H9 (cell line): ENCODE data around the gene P4HA3. TPM values are rescaled to one million over a fixed set of nuclear protein-coding genes. Genes with fewer than 3 reads are reported as not detected.

ENCODE experiments used
- DNase-seq: peaks from one replicate; pipeline ENCODE4 v3.0.0-alpha.2; 2017
- H2AFZ ChIP-seq: one replicate; pipeline ENCODE4 v1.6.1; 2013; ENCODE audit warnings: mild to moderate bottlenecking, low read length, control low read depth, moderate library complexity
- H2AK5ac ChIP-seq: 2 replicates; pipeline ENCODE4 v1.6.1; 2013; ENCODE audit warnings: low read length, control low read depth, mixed read lengths; ENCODE audit not compliant: insufficient read length
- H2BK120ac ChIP-seq: one replicate; pipeline ENCODE4 v1.6.1; 2013; ENCODE audit warnings: low read depth, mild to moderate bottlenecking, low read length, control low read depth, inconsistent platforms; ENCODE audit not compliant: poor library complexity, severe bottlenecking
- H2BK12ac ChIP-seq: 2 replicates; pipeline ENCODE4 v1.6.1; 2013; ENCODE audit warnings: low read length, control low read depth, mixed read lengths, low read depth; ENCODE audit not compliant: insufficient read length
- H2BK15ac ChIP-seq: 2 replicates; pipeline ENCODE4 v1.6.1; 2013; ENCODE audit warnings: low read depth, low read length, control low read depth
- H2BK20ac ChIP-seq: one replicate; pipeline ENCODE4 v1.6.1; 2013; ENCODE audit warnings: low read depth, mild to moderate bottlenecking, low read length, control low read depth, inconsistent platforms; ENCODE audit not compliant: poor library complexity, severe bottlenecking
- H2BK5ac ChIP-seq: 2 replicates; pipeline ENCODE4 v1.6.1; 2013; ENCODE audit warnings: low read length, control low read depth, mixed read lengths; ENCODE audit not compliant: insufficient read length
- H3K14ac ChIP-seq: 2 replicates; pipeline ENCODE4 v1.6.1; 2013; ENCODE audit warnings: low read length, control low read depth; ENCODE audit not compliant: insufficient read depth
- H3K18ac ChIP-seq: 2 replicates; pipeline ENCODE4 v1.6.1; 2013; ENCODE audit warnings: low read depth, mild to moderate bottlenecking, mixed read lengths, low read length, control low read depth; ENCODE audit not compliant: insufficient read length
- H3K23ac ChIP-seq: 2 replicates; pipeline ENCODE4 v1.6.1; 2013; ENCODE audit warnings: low read length, control low read depth, mixed read lengths, low read depth; ENCODE audit not compliant: insufficient read length
- H3K23me2 ChIP-seq: 2 replicates; pipeline ENCODE4 v1.6.1; 2013; ENCODE audit warnings: low read depth, mild to moderate bottlenecking, mixed read lengths, low read length, control low read depth; ENCODE audit not compliant: insufficient read length, poor library complexity, severe bottlenecking
- H3K27ac ChIP-seq: 2 replicates; pipeline ENCODE4 v1.5.1; 2013; ENCODE audit warnings: low read length, control low read depth, mixed read lengths, low read depth; ENCODE audit not compliant: insufficient read length
- H3K27me3 ChIP-seq: 2 replicates; pipeline ENCODE4 v1.6.1; 2013; ENCODE audit warnings: low read length, control low read depth, inconsistent platforms; ENCODE audit not compliant: insufficient read depth
- H3K4ac ChIP-seq: 2 replicates; pipeline ENCODE4 v1.6.1; 2013; ENCODE audit warnings: low read depth, mild to moderate bottlenecking, control low read depth, inconsistent platforms, low read length, moderate library complexity
- H3K4me1 ChIP-seq: 2 replicates; pipeline ENCODE4 v1.6.1; 2013; ENCODE audit warnings: low read length, control low read depth, inconsistent platforms; ENCODE audit not compliant: insufficient read depth
- H3K4me2 ChIP-seq: 2 replicates; pipeline ENCODE4 v1.6.1; 2013; ENCODE audit warnings: low read length, control low read depth, mixed read lengths; ENCODE audit not compliant: insufficient read length, insufficient read depth
- H3K56ac ChIP-seq: 2 replicates; pipeline ENCODE4 v1.6.1; 2013; ENCODE audit warnings: low read depth, mild to moderate bottlenecking, mixed read lengths, low read length, control low read depth; ENCODE audit not compliant: insufficient read length
- H3K79me1 ChIP-seq: 2 replicates; pipeline ENCODE4 v1.6.1; 2013; ENCODE audit warnings: low read depth, mild to moderate bottlenecking, moderate library complexity, low read length, control low read depth, inconsistent platforms; ENCODE audit not compliant: insufficient read depth, poor library complexity, severe bottlenecking
- H3K79me2 ChIP-seq: 2 replicates; pipeline ENCODE4 v1.6.1; 2013; ENCODE audit warnings: low read length, control low read depth, inconsistent platforms; ENCODE audit not compliant: insufficient read depth
- H3K9ac ChIP-seq: 2 replicates; pipeline ENCODE4 v1.6.1; 2013; ENCODE audit warnings: low read length, control low read depth, mixed read lengths; ENCODE audit not compliant: insufficient read length; ENCODE audit errors: extremely low read depth
- H3K9me3 ChIP-seq: one replicate; pipeline ENCODE4 v1.6.1; 2013; ENCODE audit warnings: low read depth, low read length, inconsistent platforms; ENCODE audit not compliant: control insufficient read depth
- H3T11ph ChIP-seq: one replicate; pipeline ENCODE4 v1.6.1; 2013; ENCODE audit warnings: mild to moderate bottlenecking, low read length, control low read depth, inconsistent platforms
- H4K20me1 ChIP-seq: one replicate; pipeline ENCODE4 v1.6.1; 2013; ENCODE audit not compliant: control insufficient read depth, insufficient read length, insufficient read depth
- H4K5ac ChIP-seq: 2 replicates; pipeline ENCODE4 v1.6.1; 2013; ENCODE audit warnings: low read depth, mild to moderate bottlenecking, mixed read lengths, low read length, control low read depth; ENCODE audit not compliant: insufficient read length
- H4K8ac ChIP-seq: replicated peaks from 2 replicates; pipeline ENCODE4 v1.6.1; 2013; ENCODE audit warnings: low read length, control low read depth, mixed read lengths, low read depth; ENCODE audit not compliant: insufficient read length
- H4K91ac ChIP-seq: 2 replicates; pipeline ENCODE4 v1.6.1; 2013; ENCODE audit warnings: low read depth, mild to moderate bottlenecking, moderate library complexity, mixed read lengths, low read length, control low read depth; ENCODE audit not compliant: insufficient read length
- H3K27ac Mint-ChIP-seq, 3 experiments: 2 replicates in 2 of 3; 3 replicates in 1 of 3; pipeline ENCODE4 v1.8.0; 2020 to 2021; ENCODE audit warnings: mixed read lengths in 3 of 3, mild to moderate bottlenecking in 1 of 3, moderate library complexity in 1 of 3
- H3K27me3 Mint-ChIP-seq: 2 replicates; pipeline ENCODE4 v1.8.0; 2021; ENCODE audit warnings: low read depth, mild to moderate bottlenecking, moderate library complexity, mixed read lengths
- H3K36me3 Mint-ChIP-seq, 3 experiments: 2 replicates in 2 of 3; 3 replicates in 1 of 3; pipeline ENCODE4 v1.8.0; 2020 to 2021; ENCODE audit warnings: low read depth in 3 of 3, mixed read lengths in 3 of 3; ENCODE audit not compliant: insufficient read depth in 1 of 3
- H3K4me1 Mint-ChIP-seq, 2 experiments: 2 replicates each; pipeline ENCODE4 v1.8.0; 2020; ENCODE audit warnings: mixed read lengths in 2 of 2
- H3K4me3 Mint-ChIP-seq, 2 experiments: 2 replicates in 1 of 2; 3 replicates in 1 of 2; pipeline ENCODE4 v1.8.0; 2020 to 2021; ENCODE audit warnings: mild to moderate bottlenecking in 2 of 2, mixed read lengths in 2 of 2, moderate library complexity in 1 of 2
- H3K9me3 Mint-ChIP-seq, 2 experiments: 2 replicates in 1 of 2; 3 replicates in 1 of 2; pipeline ENCODE4 v1.8.0; 2020; ENCODE audit warnings: mild to moderate bottlenecking in 2 of 2, mixed read lengths in 2 of 2, moderate library complexity in 1 of 2
- WGBS: extraction: QIAGEN DNeasy Blood & Tissue Kit; methylation state at CpG from one replicate; pipeline ENCODE4 v1.1.7; 2013; ENCODE audit warnings: missing lambda C conversion rate, low lambda C conversion rate, mixed read lengths; ENCODE audit not compliant: insufficient read length; ENCODE audit errors: extremely low coverage; 5-methylcytosine and 5-hydroxymethylcytosine counted together
- total RNA-seq: library from RNA; stranded (reverse); gene quantifications from 2 replicates; pipeline ENCODE4 v1.2.1, GENCODE V29; 2021
- TF ChIP-seq, protein P1 (sequence below): fragments of 200-600 bp; sonication (generic); conservative IDR thresholded peaks from 3 replicates; pipeline ENCODE4 v1.8.0; 2021; ENCODE audit warnings: antibody characterized with exemption, mild to moderate bottlenecking

The P4HA3 gene
- total RNA-seq, 1 experiment from 2014 or later = not detected

DNA sequence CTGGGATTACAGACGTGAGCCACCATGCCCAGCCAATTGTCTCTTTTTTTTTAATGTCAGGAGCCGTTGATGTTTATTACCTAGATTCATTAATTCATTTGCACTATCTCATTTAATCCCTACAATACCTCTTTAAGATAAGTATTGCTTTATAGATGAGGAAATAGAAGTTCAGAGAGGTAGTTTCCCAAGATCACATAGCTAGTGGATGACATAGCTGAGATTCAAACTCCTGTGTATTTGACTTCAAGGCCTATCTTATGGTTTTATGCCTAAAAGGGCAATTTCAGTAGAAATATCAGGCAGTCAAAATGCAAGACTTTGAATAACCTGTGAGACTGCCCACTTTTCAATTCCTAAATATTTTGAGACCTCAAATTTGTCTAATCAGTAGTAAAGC lies 73.9 kb downstream of the P4HA3 start:
- Mint-ChIP-seq H3K27me3 (no peaks in the 10 kb centered on the region), H3K27ac (no peak overlapping the region), H3K36me3 (peaks cover 5 to 36% (median 27%) of the 10 kb centered on the region in 3 experiments; a peak in 5 of 7 replicates), H3K9me3 (no peaks in the 10 kb centered on the region), H3K4me3 (no peak overlapping the region), H3K4me1 (no peaks in the 10 kb centered on the region)
- H3K27ac ChIP-seq = no peak overlapping the region
- no peak overlapping the region for H3T11ph ChIP-seq
- no peak overlapping the region for H2BK15ac ChIP-seq
- H3K18ac ChIP-seq = no peak overlapping the region
- no peak overlapping the region for H4K91ac ChIP-seq
- H3K23me2 ChIP-seq = no peaks in the 10 kb centered on the region
- H3K79me1 ChIP-seq = no peaks in the 10 kb centered on the region
- no peak overlapping the region for H3K56ac ChIP-seq
- no peaks in the 10 kb centered on the region for H3K9me3 ChIP-seq
- H3K4me2 ChIP-seq = no peak overlapping the region
- H3K14ac ChIP-seq = no peak overlapping the region
- TF ChIP-seq, protein P1, sequence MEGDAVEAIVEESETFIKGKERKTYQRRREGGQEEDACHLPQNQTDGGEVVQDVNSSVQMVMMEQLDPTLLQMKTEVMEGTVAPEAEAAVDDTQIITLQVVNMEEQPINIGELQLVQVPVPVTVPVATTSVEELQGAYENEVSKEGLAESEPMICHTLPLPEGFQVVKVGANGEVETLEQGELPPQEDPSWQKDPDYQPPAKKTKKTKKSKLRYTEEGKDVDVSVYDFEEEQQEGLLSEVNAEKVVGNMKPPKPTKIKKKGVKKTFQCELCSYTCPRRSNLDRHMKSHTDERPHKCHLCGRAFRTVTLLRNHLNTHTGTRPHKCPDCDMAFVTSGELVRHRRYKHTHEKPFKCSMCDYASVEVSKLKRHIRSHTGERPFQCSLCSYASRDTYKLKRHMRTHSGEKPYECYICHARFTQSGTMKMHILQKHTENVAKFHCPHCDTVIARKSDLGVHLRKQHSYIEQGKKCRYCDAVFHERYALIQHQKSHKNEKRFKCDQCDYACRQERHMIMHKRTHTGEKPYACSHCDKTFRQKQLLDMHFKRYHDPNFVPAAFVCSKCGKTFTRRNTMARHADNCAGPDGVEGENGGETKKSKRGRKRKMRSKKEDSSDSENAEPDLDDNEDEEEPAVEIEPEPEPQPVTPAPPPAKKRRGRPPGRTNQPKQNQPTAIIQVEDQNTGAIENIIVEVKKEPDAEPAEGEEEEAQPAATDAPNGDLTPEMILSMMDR = no peak
- H2AK5ac ChIP-seq = no peak overlapping the region
- H3K4ac ChIP-seq = no peak overlapping the region
- no peak overlapping the region for H3K9ac ChIP-seq
- H2BK20ac ChIP-seq = no peak overlapping the region
- WGBS = no CpG with 5 or more reads among the region's 2 CpGs
- H4K5ac ChIP-seq = no peak overlapping the region
- H2BK120ac ChIP-seq = no peak overlapping the region
- H3K23ac ChIP-seq = no peak overlapping the region
- H4K8ac ChIP-seq = no peak overlapping the region
- H3K79me2 ChIP-seq = no peaks in the 10 kb centered on the region
- H4K20me1 ChIP-seq = no peaks in the 10 kb centered on the region
- no peaks in the 10 kb centered on the region for H3K4me1 ChIP-seq
- H2AFZ ChIP-seq = no peak overlapping the region
- no peak overlapping the region for H2BK12ac ChIP-seq
- H2BK5ac ChIP-seq = no peak overlapping the region
- no peak for DNase-seq
- H3K27me3 ChIP-seq = no peaks in the 10 kb centered on the region
